ENCODE data around the gene KCNQ1. TPM values are rescaled to one million over a fixed set of nuclear protein-coding genes. Genes with fewer than 3 reads are reported as not detected.

Gene KCNQ1
- total RNA-seq, 1 experiment from 2014 or later, result 1.0 TPM

GRCh38 chr11:2791521-2792380 is 346.9 kb downstream of the KCNQ1 start:
- no peaks in the 10 kb centered on the region for H3K27me3 Mint-ChIP-seq (ENCODE audit: insufficient read depth, unreplicated experiment)
- BruUV-seq (replicated peaks), result no TSS peak
- Histone ChIP-seq H3K27me3 (replicated peaks; ENCODE audit: control insufficient read depth, insufficient read depth, low read length) (no peaks in the 10 kb centered on the region; the same call in 1 of the 2 replicates), H3K4me1 (peaks cover 8% of the 10 kb centered on the region), H3K4me3 (ENCODE audit: low read depth, low read length) (no peak overlapping the region), H3K36me3 (ENCODE audit: control insufficient read depth, insufficient read depth, low read length) (no peaks in the 10 kb centered on the region; the same call in 1 of the 2 replicates), H3K9me3 (no peaks in the 10 kb centered on the region)
- H3K4me1 Mint-ChIP-seq (ENCODE audit: low read depth, unreplicated experiment), result peaks cover 5% of the 10 kb centered on the region
- no peak overlapping the region for H3K27ac Mint-ChIP-seq (ENCODE audit: unreplicated experiment)
- DNase-seq, result peak in 1 of 2 experiments; percentile 18
- intact Hi-C loops (cut with micrococcal nuclease; ENCODE audit: unreplicated experiment), result no loop called here
- peaks cover 4% of the 10 kb centered on the region for H3K9me3 Mint-ChIP-seq (ENCODE audit: unreplicated experiment)
- no peak for TF ChIP-seq CTCF (IDR thresholded peaks at IDR 0.05; ENCODE audit: insufficient read depth in 1 of 2, low read depth in 1 of 2, low read length in 1 of 2, severe bottlenecking in 1 of 2, unreplicated experiment in 1 of 2)
- H3K4me3 Mint-ChIP-seq (ENCODE audit: unreplicated experiment), result no peak overlapping the region
- ChIA-PET CTCF (no interaction called here), POLR2A (no interaction called here)
- H3K36me3 Mint-ChIP-seq (ENCODE audit: insufficient read depth, unreplicated experiment), result peaks cover 5% of the 10 kb centered on the region

GRCh38 chr11:2792381-2793250 is 347.8 kb downstream of the KCNQ1 start:
- no peaks in the 10 kb centered on the region; the same call in 1 of the 2 replicates for H3K36me3 ChIP-seq (ENCODE audit: control insufficient read depth, insufficient read depth, low read length)
- Mint-ChIP-seq H3K4me3 (ENCODE audit: unreplicated experiment) (no peak overlapping the region), H3K4me1 (ENCODE audit: low read depth, unreplicated experiment) (peaks cover 5% of the 10 kb centered on the region), H3K27ac (ENCODE audit: unreplicated experiment) (no peak overlapping the region), H3K27me3 (ENCODE audit: insufficient read depth, unreplicated experiment) (no peaks in the 10 kb centered on the region), H3K9me3 (ENCODE audit: unreplicated experiment) (no peaks in the 10 kb centered on the region), H3K36me3 (ENCODE audit: insufficient read depth, unreplicated experiment) (peaks cover 5% of the 10 kb centered on the region)
- TF ChIP-seq CTCF (IDR thresholded peaks at IDR 0.05; ENCODE audit: insufficient read depth in 1 of 2, low read depth in 1 of 2, low read length in 1 of 2, severe bottlenecking in 1 of 2, unreplicated experiment in 1 of 2), result no peak
- ChIA-PET CTCF (no interaction called here), POLR2A (no interaction called here)
- H3K4me3 ChIP-seq (ENCODE audit: low read depth, low read length), result no peak overlapping the region
- no peaks in the 10 kb centered on the region for H3K9me3 ChIP-seq
- intact Hi-C loops (cut with micrococcal nuclease; ENCODE audit: unreplicated experiment), result no loop called here
- no TSS peak for BruUV-seq (replicated peaks)
- no peaks in the 10 kb centered on the region; the same call in 1 of the 2 replicates for H3K27me3 ChIP-seq (replicated peaks; ENCODE audit: control insufficient read depth, insufficient read depth, low read length)
- peaks cover 8% of the 10 kb centered on the region for H3K4me1 ChIP-seq
- peak in 1 of 2 experiments; percentile 27 for DNase-seq

GRCh38 chr11:2793701-2794045 is 348.9 kb downstream of the KCNQ1 start:
- no TSS peak for BruUV-seq (replicated peaks)
- POLR2A ChIA-PET, result no interaction called here
- H3K4me3 Mint-ChIP-seq (ENCODE audit: unreplicated experiment), result no peak overlapping the region
- CTCF ChIA-PET, result no interaction called here
- H3K27ac Mint-ChIP-seq (ENCODE audit: unreplicated experiment), result no peak overlapping the region
- no peaks in the 10 kb centered on the region for H3K27me3 Mint-ChIP-seq (ENCODE audit: insufficient read depth, unreplicated experiment)
- H3K27me3 ChIP-seq (replicated peaks; ENCODE audit: control insufficient read depth, insufficient read depth, low read length), result no peaks in the 10 kb centered on the region; the same call in 1 of the 2 replicates
- peaks cover under 1% of the 10 kb centered on the region; the same call in 1 of the 2 replicates for H3K9me3 ChIP-seq
- peaks cover 3% of the 10 kb centered on the region for H3K4me1 ChIP-seq
- H3K9me3 Mint-ChIP-seq (ENCODE audit: unreplicated experiment), result peaks cover 5% of the 10 kb centered on the region
- TF ChIP-seq CTCF (IDR thresholded peaks at IDR 0.05; ENCODE audit: insufficient read depth in 1 of 2, low read depth in 1 of 2, low read length in 1 of 2, severe bottlenecking in 1 of 2, unreplicated experiment in 1 of 2), result no peak
- no peak for DNase-seq
- H3K4me1 Mint-ChIP-seq (ENCODE audit: low read depth, unreplicated experiment), result no peaks in the 10 kb centered on the region
- H3K4me3 ChIP-seq (ENCODE audit: low read depth, low read length), result no peak overlapping the region
- intact Hi-C loops (cut with micrococcal nuclease; ENCODE audit: unreplicated experiment), result no loop called here
- H3K36me3 ChIP-seq (ENCODE audit: control insufficient read depth, insufficient read depth, low read length), result no peaks in the 10 kb centered on the region; the same call in 1 of the 2 replicates
- no peaks in the 10 kb centered on the region for H3K36me3 Mint-ChIP-seq (ENCODE audit: insufficient read depth, unreplicated experiment)

Measured in Caco-2 (cell line).